Measurements from ENCODE around the gene C11orf24. TPM values are rescaled to one million over a fixed set of nuclear protein-coding genes. Genes with fewer than 3 reads are reported as not detected.

C11orf24 gene
- 10 to 100 TPM; 39.4 to 70.9 (median 62.4) TPM for total RNA-seq
- long read RNA-seq, partial matches to known transcripts, result 1 of 4 reads
- long read RNA-seq, other reads (novel, unspliced or antisense), result 3 of 4 reads

GRCh38 chr11:68271781-68272608, at the start of gene C11orf24:
Gene C11orf24, minus strand, starts transcription at chr11:68271973. Its CDS starts 8,206 bp downstream, at chr11:68263767.
- Histone ChIP-seq H3K36me3 (peaks cover 0 to 13% (median 5%) of the 10 kb centered on the region in 4 donors), H3K4me1 (peaks cover 0 to 47% (median 17%) of the 10 kb centered on the region in 4 donors), H3K4me3 (peak within 1 kb of the TSS; percentile 71 to 80 (median 77)), H3K9me3 (no peaks in the 10 kb centered on the region), H3K27ac (peak within 1 kb of the TSS; percentile 90 to 93 (median 93)), H3K27me3 (no peaks in the 10 kb centered on the region)
- DNase-seq, result peak; percentile 97 to 98 (median 98)
- TF ChIP-seq CTCF (IDR thresholded peaks at IDR 0.05), result peak in 1 of 4 donors; percentile 9
- TF ChIP-seq POLR2A (IDR thresholded peaks at IDR 0.05), result peak; percentile 98
- ATAC-seq, result peak; percentile 80 to 96 (median 89)
- under 1% methylated on average over 57 of the region's 71 CpGs for WGBS (ENCODE audit: insufficient coverage, low coverage, low lambda C conversion rate, missing lambda C conversion rate)
- intact Hi-C loops (cut with DNase I), result no loop called here

- Histone ChIP-seq H3K4me3 (no peak overlapping the region), H3K4me1 (peaks cover 2 to 59% (median 29%) of the 10 kb centered on the region in 4 donors), H3K27me3 (no peaks in the 10 kb centered on the region), H3K9me3 (no peaks in the 10 kb centered on the region), H3K36me3 (no peaks in the 10 kb centered on the region), H3K27ac (peak overlapping the region; percentile 93 to 95 (median 94))
- TF ChIP-seq CTCF (IDR thresholded peaks at IDR 0.05) (no peak), POLR2A (IDR thresholded peaks at IDR 0.05) (no peak)
- WGBS (ENCODE audit: insufficient coverage, low coverage, low lambda C conversion rate, missing lambda C conversion rate), result 26% methylated on average over 5 of the region's 15 CpGs
- intact Hi-C loops (cut with DNase I), result loop anchor here in 1 of 2 donors (10.0 kb wide), 1 partner anchor 68 kb away; no protein-coding TSS in a partner anchor
- DNase-seq (no peak), ATAC-seq (no peak)
Measured at GRCh38 chr11:68317147-68317785, 45.5 kb upstream of the C11orf24 start.

- peak; percentile 79 to 88 (median 80) for ATAC-seq
Measured at GRCh38 chr11:68315171-68315920, 43.6 kb upstream of the C11orf24 start.

More at GRCh38 chr11:68315171-68315920, 43.6 kb upstream of the C11orf24 start:
- H3K27me3 ChIP-seq, result no peaks in the 10 kb centered on the region
- TF ChIP-seq POLR2A (IDR thresholded peaks at IDR 0.05) (peak; percentile 85), CTCF (IDR thresholded peaks at IDR 0.05) (no peak)
- no peaks in the 10 kb centered on the region for H3K36me3 ChIP-seq
- H3K27ac ChIP-seq, result peak overlapping the region; percentile 93 to 95 (median 94)
- H3K4me1 ChIP-seq, result peaks cover 0 to 40% (median 17%) of the 10 kb centered on the region in 4 donors
- 27% methylated on average over 16 of the region's 19 CpGs for WGBS (ENCODE audit: insufficient coverage, low coverage, low lambda C conversion rate, missing lambda C conversion rate)
- intact Hi-C loops (cut with DNase I), result loop anchor here in 1 of 2 donors (10.0 kb wide), 1 partner anchor 69 kb away; no protein-coding TSS in a partner anchor
- no peaks in the 10 kb centered on the region for H3K9me3 ChIP-seq
- peak overlapping the region; percentile 67 to 75 (median 74) for H3K4me3 ChIP-seq
- DNase-seq, result peak; percentile 80 to 92 (median 90)

Measured in right lobe of liver (tissue), 6 donors.